ENCODE data around the gene TNIP1.

Gene TNIP1

GRCh38 chr5:151080613-151081430 is at the start of gene TNIP1:
Gene TNIP1 (minus strand): TSS chr5:151081034. CDS start chr5:151065095, 15,939 bp downstream.
- peak; percentile 93 for DNase-seq (ENCODE audit: low spot score)

GRCh38 chr5:151130235-151130921 is 49.5 kb upstream of the TNIP1 start:
- DNase-seq (ENCODE audit: low spot score), result no peak

- DNase-seq (ENCODE audit: low spot score), result no peak
Measured at GRCh38 chr5:151128817-151129216, 48.0 kb upstream of the TNIP1 start.

- no peak for DNase-seq (ENCODE audit: low spot score)
Measured at GRCh38 chr5:151127926-151128325, 47.1 kb upstream of the TNIP1 start.

- peak; percentile 84 for DNase-seq (ENCODE audit: low spot score)
Measured at GRCh38 chr5:151126199-151126645, 45.4 kb upstream of the TNIP1 start.

GRCh38 chr5:151125421-151125820 is 44.6 kb upstream of the TNIP1 start:
- DNase-seq (ENCODE audit: low spot score), result peak; percentile 80

DNA sequence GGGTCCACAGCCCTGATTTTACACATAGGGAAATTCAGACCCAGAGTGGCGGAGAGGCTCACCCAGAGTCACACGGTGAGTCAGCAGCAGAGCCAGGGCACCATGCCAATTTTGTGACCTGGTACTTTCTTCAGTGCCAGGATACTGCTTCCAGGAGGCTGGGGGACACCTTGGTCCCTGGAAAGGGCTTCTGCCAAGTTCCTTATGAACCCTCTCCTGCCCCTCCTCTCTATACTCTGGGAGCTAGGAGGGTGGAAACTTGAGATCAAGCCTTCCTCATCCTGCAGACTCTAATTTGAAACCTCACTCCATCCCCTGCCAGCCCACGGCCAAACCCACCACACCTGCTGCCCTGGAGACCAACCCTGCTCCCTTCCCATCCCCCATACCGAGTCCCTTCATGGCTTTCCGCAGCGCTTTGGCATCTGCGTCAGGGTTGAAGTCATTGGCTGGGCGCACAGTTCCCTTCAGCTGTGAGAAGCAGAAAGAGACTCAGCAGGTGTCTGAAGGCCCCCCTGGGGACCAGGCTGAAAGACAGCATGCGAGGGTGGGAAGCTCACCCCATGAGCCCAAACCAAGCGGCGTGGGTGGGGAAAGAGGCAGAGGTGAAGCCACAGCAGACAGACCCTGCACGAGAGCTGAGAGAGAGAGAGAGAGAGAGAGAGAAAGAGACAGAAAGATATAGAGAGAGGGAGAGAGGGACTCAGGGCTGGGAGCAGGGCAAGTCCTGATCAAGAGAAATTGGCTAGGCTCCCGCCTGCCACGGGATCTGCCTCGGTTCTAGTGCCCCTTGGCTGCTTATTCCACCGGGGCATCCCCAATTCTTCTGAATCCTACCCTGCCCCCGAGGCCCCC is 43.3 kb upstream of the TNIP1 start:
- peak; percentile 96 for DNase-seq (ENCODE audit: low spot score)

GRCh38 chr5:151122828-151123227 is 42.0 kb upstream of the TNIP1 start:
- no peak for DNase-seq (ENCODE audit: low spot score)

GRCh38 chr5:151121665-151122064 is 40.8 kb upstream of the TNIP1 start:
- DNase-seq (ENCODE audit: low spot score), result no peak

DNA sequence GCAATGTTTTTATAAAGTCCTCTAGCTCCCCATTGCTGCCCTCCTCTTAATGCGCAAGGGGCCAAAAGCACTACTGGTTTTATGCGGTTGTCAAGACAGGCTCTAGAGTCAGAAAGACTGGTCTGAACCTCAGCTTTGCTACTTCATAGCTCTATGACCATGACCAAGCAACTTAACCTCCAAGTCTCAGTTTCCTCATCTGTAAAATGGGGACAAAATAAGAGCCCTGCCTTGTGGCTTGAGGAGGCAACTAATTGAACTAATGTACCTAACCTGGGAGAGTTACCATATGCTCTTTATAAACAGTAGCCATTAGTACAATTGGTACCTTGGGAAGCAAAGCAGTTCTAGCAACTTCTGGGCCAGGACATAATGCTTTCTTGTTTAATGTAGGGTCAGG is 40.3 kb upstream of the TNIP1 start:
- DNase-seq (ENCODE audit: low spot score), result no peak

DNA sequence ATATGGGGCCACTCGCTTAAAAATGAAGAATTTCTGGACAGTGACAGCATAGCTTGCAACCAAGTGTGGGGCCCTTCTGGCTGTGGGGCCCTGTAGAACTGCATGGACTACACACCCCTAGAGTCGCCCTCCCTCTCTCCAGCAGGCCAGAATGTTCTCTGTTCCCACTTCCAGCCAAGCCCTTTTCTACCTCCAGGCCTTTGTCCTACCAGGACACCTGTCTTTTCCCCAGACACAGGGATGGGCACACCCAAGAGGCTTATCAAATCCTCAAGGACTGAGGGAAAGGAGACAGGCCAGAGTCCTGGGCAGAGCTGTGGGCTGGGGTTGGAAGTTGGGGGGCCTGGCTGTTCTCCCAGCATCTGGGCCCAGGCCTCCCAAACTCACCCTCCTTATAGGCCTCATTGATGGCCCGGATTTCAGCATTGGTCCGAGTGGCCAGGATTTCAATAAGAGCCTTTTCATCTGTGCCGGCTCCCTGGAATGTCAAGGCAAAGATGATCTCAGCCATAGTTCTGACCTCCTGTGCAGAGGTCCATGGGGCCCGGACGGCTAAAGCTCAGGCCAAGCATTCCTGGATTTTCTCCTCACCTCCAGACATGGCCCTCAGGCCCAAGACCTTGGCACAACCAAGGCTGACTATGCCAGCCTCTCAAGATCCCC is 38.2 kb upstream of the TNIP1 start:
- DNase-seq (ENCODE audit: low spot score), result no peak

DNA sequence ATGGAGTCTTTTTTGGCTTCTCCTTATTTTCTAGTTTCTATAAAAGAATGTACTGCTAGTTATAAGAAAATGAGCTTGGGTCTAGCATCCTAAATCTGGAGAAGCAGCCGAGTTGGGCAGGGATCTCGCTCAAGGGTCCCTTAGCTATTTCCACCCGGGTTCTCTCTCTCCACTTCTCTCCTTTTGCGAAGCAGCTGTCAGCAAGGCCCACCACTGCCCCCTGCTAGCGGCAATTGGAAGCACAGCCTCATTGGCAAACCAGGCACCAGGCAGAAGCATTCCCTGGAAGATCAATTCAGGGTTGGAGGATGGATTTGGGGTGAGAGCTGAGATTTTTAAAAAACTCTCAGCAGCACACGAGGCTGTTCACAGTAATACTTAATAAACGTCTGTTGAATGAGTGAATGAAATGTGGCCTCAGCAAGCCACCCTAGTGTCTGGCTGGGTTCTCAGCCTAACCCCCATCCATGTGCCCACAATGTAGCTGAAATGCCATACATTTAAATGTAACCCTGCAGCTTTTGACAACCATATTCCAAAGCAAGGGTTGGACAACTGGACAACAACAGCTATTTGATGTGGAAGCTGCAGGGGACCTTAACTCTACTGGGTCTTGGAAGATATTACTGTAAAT is 34.6 kb upstream of the TNIP1 start:
- DNase-seq (ENCODE audit: low spot score), result peak; percentile 77

DNA sequence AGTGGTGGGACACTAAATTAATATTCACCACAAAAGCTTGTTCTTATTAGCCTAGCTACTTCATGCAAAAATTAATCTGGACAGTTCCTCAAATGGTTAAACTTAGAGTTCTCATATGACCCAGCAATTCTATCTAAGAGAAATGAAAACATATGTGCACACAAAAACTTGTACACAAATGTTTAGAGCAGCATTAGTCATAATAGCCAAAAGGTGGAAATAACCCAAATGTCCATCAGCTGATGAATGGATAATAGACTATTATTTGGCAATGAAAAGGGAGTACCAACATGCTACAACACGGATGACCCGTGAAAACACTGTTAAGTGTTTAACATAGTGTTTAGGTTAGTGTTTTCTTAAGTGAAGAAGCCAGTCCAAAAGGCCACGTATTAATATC is 32.8 kb upstream of the TNIP1 start:
- no peak for DNase-seq (ENCODE audit: low spot score)

- no peak for DNase-seq (ENCODE audit: low spot score)
Measured at GRCh38 chr5:151110992-151111391, 30.2 kb upstream of the TNIP1 start.

- DNase-seq (ENCODE audit: low spot score), result no peak
Measured at GRCh38 chr5:151110122-151110681, 29.4 kb upstream of the TNIP1 start.

- no peak for DNase-seq (ENCODE audit: low spot score)
Measured at GRCh38 chr5:151108566-151108965, 27.7 kb upstream of the TNIP1 start.

- DNase-seq (ENCODE audit: low spot score), result no peak
Measured at GRCh38 chr5:151107738-151108520, 27.1 kb upstream of the TNIP1 start.

- no peak for DNase-seq (ENCODE audit: low spot score)
Measured at GRCh38 chr5:151107084-151107483, 26.2 kb upstream of the TNIP1 start.

GRCh38 chr5:151106509-151106908 is 25.7 kb upstream of the TNIP1 start:
- no peak for DNase-seq (ENCODE audit: low spot score)

DNA sequence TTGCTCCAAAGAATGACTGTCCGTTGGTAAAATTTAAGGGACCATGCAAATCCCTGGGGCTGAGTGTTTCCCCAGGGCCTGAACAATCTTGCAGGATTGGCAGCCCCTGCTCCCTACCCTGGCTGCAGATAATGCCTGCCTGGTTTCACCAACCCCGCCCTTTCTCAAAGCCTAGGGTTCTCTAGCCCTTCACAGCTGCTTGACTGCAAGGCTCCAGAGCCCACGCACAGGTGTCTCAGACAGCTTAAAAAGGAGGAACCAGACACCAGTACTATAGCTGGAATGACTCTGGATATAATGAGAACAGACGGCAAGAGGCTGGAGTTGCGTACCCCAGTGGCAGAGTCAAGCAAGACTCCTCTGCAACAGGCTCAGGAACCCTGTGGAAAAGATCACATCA is 25.2 kb upstream of the TNIP1 start:
- no peak for DNase-seq (ENCODE audit: low spot score)
